ENCODE results near the gene UNC93B1.

- TF ChIP-seq POLR2A (IDR thresholded peaks at IDR 0.05; ENCODE audit: low read depth, low read length) (no peak), POLR2AphosphoS5 (IDR thresholded peaks at IDR 0.05; ENCODE audit: low read depth, low read length) (no peak)
Measured at GRCh38 chr11:68021167-68021787, 17.4 kb upstream of the UNC93B1 start.

Measured in GM12892 (cell line).